D341Med (cell line): ENCODE measurements around the gene NPY.

ENCODE experiments used
- DNase-seq: peaks from one replicate; pipeline ENCODE4 v3.0.0; 2012; ENCODE audit warnings: low spot score

The NPY gene

GRCh38 chr7:24316340-24316739, 32.4 kb downstream of the NPY start:
- no peak for DNase-seq

- DNase-seq, result peak; percentile 28
These were observed 34.3 kb downstream of the NPY start for GRCh38 chr7:24318326-24318725.

GRCh38 chr7:24319209-24319608, 35.2 kb downstream of the NPY start:
- no peak for DNase-seq

GRCh38 chr7:24323961-24324480, 40.0 kb downstream of the NPY start:
- no peak for DNase-seq

- no peak for DNase-seq
These were observed 41.7 kb downstream of the NPY start for GRCh38 chr7:24325708-24326107.

GRCh38 chr7:24328050-24328449, 44.1 kb downstream of the NPY start:
- no peak for DNase-seq

GRCh38 chr7:24328894-24329293, 44.9 kb downstream of the NPY start:
- DNase-seq, result no peak

- no peak for DNase-seq
These were observed 50.0 kb downstream of the NPY start for GRCh38 chr7:24334012-24334411.

- no peak for DNase-seq
These were observed 50.6 kb downstream of the NPY start for GRCh38 chr7:24334627-24335026.

- no peak for DNase-seq
These were observed 52.5 kb downstream of the NPY start for GRCh38 chr7:24336461-24336860.

GRCh38 chr7:24337180-24337579, 53.2 kb downstream of the NPY start:
- no peak for DNase-seq

- no peak for DNase-seq
These were observed 55.6 kb downstream of the NPY start for GRCh38 chr7:24339575-24339974.

- no peak for DNase-seq
These were observed 56.7 kb downstream of the NPY start for GRCh38 chr7:24340727-24341126.
